Uterus (tissue), 4 donors: ENCODE results near the gene WBP1. TPM values are rescaled to one million over a fixed set of nuclear protein-coding genes. Genes with fewer than 3 reads are reported as not detected.

Experiments
- DNase-seq, 2 donors: peaks; one replicate each; pipeline ENCODE4 v3.0.0-alpha.2; 2019 to 2020
- H3K27ac ChIP-seq, 2 donors: fragments of 200-600 bp; sonication (generic); 1 replicate in 1 of 2; 2 replicates in 1 of 2; pipeline ENCODE4 v1.5.1; 2016 to 2018
- H3K27me3 ChIP-seq, 2 donors: fragments of 200-600 bp; sonication (generic); one replicate each; pipeline ENCODE4 v1.5.1; 2018 to 2019; ENCODE audit warnings: control low read depth in 1 of 2
- H3K36me3 ChIP-seq, 2 donors: fragments of 200-600 bp; sonication (generic); one replicate each; pipeline ENCODE4 v1.5.1; 2019; ENCODE audit warnings: control low read depth in 1 of 2
- H3K4me1 ChIP-seq, 2 donors: fragments of 200-600 bp; sonication (generic); one replicate each; pipeline ENCODE4 v1.5.1; 2018 to 2019; ENCODE audit warnings: control low read depth in 1 of 2
- H3K4me3 ChIP-seq, 2 donors: fragments of 200-600 bp; sonication (generic); 1 replicate in 1 of 2; 2 replicates in 1 of 2; pipeline ENCODE4 v1.5.1; 2018 to 2019; ENCODE audit warnings: mild to moderate bottlenecking in 1 of 2
- H3K9me3 ChIP-seq, 2 donors: fragments of 200-600 bp; sonication (generic); one replicate each; pipeline ENCODE4 v1.5.1; 2019; ENCODE audit warnings: control low read depth in 1 of 2
- CTCF ChIP-seq, 4 experiments: fragments of 200-600 bp in 2 of 4; fragments of 450-650 bp in 2 of 4; sonication (generic) in 2 of 4; IDR thresholded peaks; one replicate each; pipeline ENCODE4 v1.5.1; 2016 to 2019; ENCODE audit warnings: antibody characterized with exemption in 4 of 4, mild to moderate bottlenecking in 2 of 4, moderate library complexity in 1 of 4
- POLR2A ChIP-seq, 2 donors: fragments of 450-650 bp; IDR thresholded peaks; one replicate each; pipeline ENCODE4 v1.6.1; 2016; ENCODE audit warnings: antibody characterized with exemption in 2 of 2, mild to moderate bottlenecking in 1 of 2, moderate library complexity in 1 of 2
- intact Hi-C: fragments of 100-400 bp; cut with DNase I; formaldehyde crosslinking; loops from one replicate; pipeline ENCODE4 v1.15.1; 2023; ENCODE audit warnings: low total_unique reads
- total RNA-seq, 4 donors: library from RNA; depleted of rRNA in 3 of 4; stranded (reverse); fragments of >200 nt in 3 of 4; gene quantifications; one replicate each; pipeline versions ENCODE4 v1.1.0 to v1.2.4, GENCODE V29; 2014 to 2023
- donor health status: DM: yes; HTN: yes; CAD: no.

WBP1 gene
- total RNA-seq, 4 donors from 2014 or later, result 25.4 to 74.2 (median 50.8) TPM

GRCh38 chr2:74424139-74424992 is 33.9 kb upstream of the WBP1 start:
- Histone ChIP-seq H3K27me3 (no peaks in the 10 kb centered on the region), H3K27ac (no peak overlapping the region), H3K36me3 (no peaks in the 10 kb centered on the region), H3K4me3 (no peak overlapping the region), H3K9me3 (no peaks in the 10 kb centered on the region), H3K4me1 (no peaks in the 10 kb centered on the region)
- TF ChIP-seq POLR2A (IDR thresholded peaks at IDR 0.05) (no peak), CTCF (IDR thresholded peaks at IDR 0.05) (no peak)
- DNase-seq, result peak in 1 of 2 donors; percentile 2
- intact Hi-C loops, result no loop called here

GRCh38 chr2:74424995-74425406 is 33.2 kb upstream of the WBP1 start:
- H3K36me3 ChIP-seq, result no peaks in the 10 kb centered on the region
- no peaks in the 10 kb centered on the region for H3K9me3 ChIP-seq
- no peak overlapping the region for H3K27ac ChIP-seq
- no peaks in the 10 kb centered on the region for H3K4me1 ChIP-seq
- intact Hi-C loops, result no loop called here
- no peak for TF ChIP-seq POLR2A (IDR thresholded peaks at IDR 0.05)
- TF ChIP-seq CTCF (IDR thresholded peaks at IDR 0.05), result no peak
- no peaks in the 10 kb centered on the region for H3K27me3 ChIP-seq
- no peak for DNase-seq
- no peak overlapping the region for H3K4me3 ChIP-seq

- H3K36me3 ChIP-seq, result no peaks in the 10 kb centered on the region
- H3K4me1 ChIP-seq, result no peaks in the 10 kb centered on the region
- no peaks in the 10 kb centered on the region for H3K9me3 ChIP-seq
- H3K4me3 ChIP-seq, result no peak overlapping the region
- intact Hi-C loops, result no loop called here
- TF ChIP-seq POLR2A (IDR thresholded peaks at IDR 0.05), result no peak
- no peak for TF ChIP-seq CTCF (IDR thresholded peaks at IDR 0.05)
- H3K27me3 ChIP-seq, result no peaks in the 10 kb centered on the region
- no peak overlapping the region for H3K27ac ChIP-seq
- peak in 1 of 2 donors; percentile 11 for DNase-seq
Observed at GRCh38 chr2:74425523-74425922, 32.7 kb upstream of the WBP1 start.

- TF ChIP-seq CTCF (IDR thresholded peaks at IDR 0.05) (no peak), POLR2A (IDR thresholded peaks at IDR 0.05) (no peak)
- Histone ChIP-seq H3K27ac (no peak overlapping the region), H3K4me1 (no peaks in the 10 kb centered on the region), H3K9me3 (no peaks in the 10 kb centered on the region), H3K4me3 (no peak overlapping the region), H3K27me3 (no peaks in the 10 kb centered on the region), H3K36me3 (no peaks in the 10 kb centered on the region)
- peak in 1 of 2 donors; percentile 7 for DNase-seq
- intact Hi-C loops, result no loop called here
Observed at GRCh38 chr2:74426181-74426758, 32.0 kb upstream of the WBP1 start.

GRCh38 chr2:74427551-74427950 is 30.7 kb upstream of the WBP1 start:
- Histone ChIP-seq H3K4me3 (no peak overlapping the region), H3K27me3 (no peaks in the 10 kb centered on the region), H3K27ac (no peak overlapping the region), H3K4me1 (no peaks in the 10 kb centered on the region), H3K9me3 (no peaks in the 10 kb centered on the region), H3K36me3 (no peaks in the 10 kb centered on the region)
- TF ChIP-seq CTCF (IDR thresholded peaks at IDR 0.05) (no peak), POLR2A (IDR thresholded peaks at IDR 0.05) (no peak)
- no peak for DNase-seq
- intact Hi-C loops, result no loop called here
